Erythroblast (primary cell): ENCODE measurements around the gene FN3K.
A peak's percentile ranks its signal among the peaks of the same experiment; 100 is the strongest.

Experiments used
- DNase-seq, 2 experiments: peaks; one replicate each; lab custom pipeline; 2025; lab: John Stamatoyannopoulos, UW
- GATA1 ChIP-seq: IDR thresholded peaks from 2 replicates; pipeline ENCODE4 v1.6.1; 2011; ENCODE audit warnings: low read depth, mild to moderate bottlenecking, control low read depth, low read length, moderate library complexity
- POLR2A ChIP-seq: IDR thresholded peaks from 2 replicates; pipeline ENCODE4 v1.6.1; 2011; ENCODE audit warnings: mild to moderate bottlenecking, low read length

FN3K gene

GRCh38 chr17:82709676-82710498, 25.5 kb upstream of the FN3K start:
- DNase-seq = no peak
- TF ChIP-seq GATA1 (no peak), POLR2A (no peak)

- no peak for DNase-seq
- TF ChIP-seq GATA1 = no peak
- TF ChIP-seq POLR2A = no peak
Measured at GRCh38 chr17:82710499-82711232, 24.7 kb upstream of the FN3K start.

- DNase-seq = no peak
- TF ChIP-seq POLR2A = no peak
- no peak for TF ChIP-seq GATA1
Measured at GRCh38 chr17:82713071-82713723, 22.2 kb upstream of the FN3K start.

- TF ChIP-seq GATA1 = no peak
- TF ChIP-seq POLR2A = no peak
- DNase-seq = peak; percentile 95
Measured at GRCh38 chr17:82716203-82717010, 19.0 kb upstream of the FN3K start, which contains the start of gene FN3KRP. Gene FN3KRP, plus strand, starts transcription at chr17:82716706. Its CDS starts 50 bp downstream, at chr17:82716756.

GRCh38 chr17:82718986-82719685, 16.3 kb upstream of the FN3K start:
- TF ChIP-seq GATA1 (no peak), POLR2A (no peak)
- no peak for DNase-seq

GRCh38 chr17:82720204-82720603, 15.2 kb upstream of the FN3K start:
- no peak for TF ChIP-seq POLR2A
- no peak for TF ChIP-seq GATA1
- no peak for DNase-seq

- TF ChIP-seq POLR2A (no peak), GATA1 (no peak)
- no peak for DNase-seq
Measured at GRCh38 chr17:82722341-82723013, 12.9 kb upstream of the FN3K start.

- no peak for DNase-seq
- TF ChIP-seq GATA1 (no peak), POLR2A (no peak)
Measured at GRCh38 chr17:82723169-82723807, 12.1 kb upstream of the FN3K start.

- TF ChIP-seq POLR2A (no peak), GATA1 (no peak)
- DNase-seq = no peak
Measured at GRCh38 chr17:82726427-82726826, 9.0 kb upstream of the FN3K start.

- no peak for TF ChIP-seq GATA1
- no peak for TF ChIP-seq POLR2A
- no peak for DNase-seq
Measured at GRCh38 chr17:82729479-82730260, 5.7 kb upstream of the FN3K start.

- TF ChIP-seq POLR2A = no peak
- TF ChIP-seq GATA1 = no peak
- no peak for DNase-seq
Measured at GRCh38 chr17:82732118-82732743, 3.2 kb upstream of the FN3K start.
